ENCODE results near the gene PFKFB4. TPM values are rescaled to one million over a fixed set of nuclear protein-coding genes. Genes with fewer than 3 reads are reported as not detected.

Gene PFKFB4
- total and polyA plus RNA-seq, 2 experiments from 2014 or later: 8.6 to 22.9 TPM

GRCh38 chr3:48503401-48504050, 53.1 kb downstream of the PFKFB4 start:
- ATAC-seq (peak; percentile 40), DNase-seq (ENCODE audit: low spot score) (peak; percentile 65)
- peaks cover 2% of the 10 kb centered on the region; the same call in 2 of the 3 replicates for H3K9me3 Mint-ChIP-seq
- Histone ChIP-seq H2AFZ (peak overlapping the region; percentile 94; the same call in 1 of the 2 replicates), H3F3A (replicated peaks; ENCODE audit: low read depth) (no peaks in the 10 kb centered on the region), H3K4me2 (peak overlapping the region; percentile 95), H3K36me3 (ENCODE audit: insufficient read depth) (0 out of 2 replicates have a peak, but pooled peaks cover 2% of the 10 kb centered on the region), H3K27me3 (ENCODE audit: insufficient read depth) (no peaks in the 10 kb centered on the region), H3K79me2 (replicated peaks; ENCODE audit: insufficient read depth) (peaks cover 5% of the 10 kb centered on the region; the same call in 1 of the 2 replicates), H4K20me1 (replicated peaks; ENCODE audit: insufficient read depth) (no peaks in the 10 kb centered on the region), H3K4me3 (peak overlapping the region; percentile 85), H3K9me2 (ENCODE audit: insufficient read depth) (no peaks in the 10 kb centered on the region), H3K27ac (ENCODE audit: low read depth) (no peak overlapping the region), H3K4me1 (ENCODE audit: insufficient read depth) (peaks cover 21% of the 10 kb centered on the region)
- no peak for TF ChIP-seq ZNF114 (CRISPR knock-in tag; IDR thresholded peaks at IDR 0.05)
- no peak for TF ChIP-seq JUNB (IDR thresholded peaks at IDR 0.05; ENCODE audit: unreplicated experiment)
- TF ChIP-seq NANOG (IDR thresholded peaks at IDR 0.05; ENCODE audit: borderline replicate concordance): no peak
- no peak for TF ChIP-seq ZNF331 (CRISPR knock-in tag; IDR thresholded peaks at IDR 0.05; ENCODE audit: low read depth)
- no peak for TF ChIP-seq CTCF (conservative IDR thresholded peaks at IDR 0.05; ENCODE audit: low read depth in 2 of 2)
- TF ChIP-seq ETS1 (IDR thresholded peaks at IDR 0.05): no peak
- no peak; the same call in 1 of the 2 replicates for TF ChIP-seq POLR2AphosphoS5 (IDR thresholded peaks at IDR 0.05; ENCODE audit: low read depth)
- TF ChIP-seq REST (IDR thresholded peaks at IDR 0.05; ENCODE audit: unreplicated experiment): no peak
- TF ChIP-seq CREB1 (CRISPR knock-in tag; IDR thresholded peaks at IDR 0.05; ENCODE audit: low read depth): no peak
- no peak for TF ChIP-seq EZH2phosphoT487 (IDR thresholded peaks at IDR 0.05; ENCODE audit: unreplicated experiment)
- TF ChIP-seq STAT1 (IDR thresholded peaks at IDR 0.05; ENCODE audit: unreplicated experiment): no peak
- TF ChIP-seq ZNF462 (CRISPR knock-in tag; IDR thresholded peaks at IDR 0.05): no peak
- TF ChIP-seq EZH2 (IDR thresholded peaks at IDR 0.05; ENCODE audit: low read depth, unreplicated experiment): no peak
- peaks cover 21% of the 10 kb centered on the region for H3K27me3 Mint-ChIP-seq (ENCODE audit: insufficient read depth, low read depth, poor library complexity)
- peaks cover 30% of the 10 kb centered on the region for H3K4me1 Mint-ChIP-seq
- H3K36me3 Mint-ChIP-seq (ENCODE audit: low read depth): peaks cover 16% of the 10 kb centered on the region
- H3K27ac Mint-ChIP-seq: no peak overlapping the region
- peak overlapping the region; percentile 82 for H3K4me3 Mint-ChIP-seq
